H1 (cell line): ENCODE data around the gene PRPF31. TPM values are rescaled to one million over a fixed set of nuclear protein-coding genes. Genes with fewer than 3 reads are reported as not detected.
A peak's percentile ranks its signal among the peaks of the same experiment; 100 is the strongest.

Experiments
- ATF2 ChIP-seq: IDR thresholded peaks from 2 replicates; pipeline ENCODE4 v1.6.1; 2012; ENCODE audit warnings: low read length, inconsistent platforms
- ATF3 ChIP-seq: IDR thresholded peaks from 2 replicates; pipeline ENCODE4 v1.6.1; 2011; ENCODE audit warnings: low read depth, mild to moderate bottlenecking, low read length; ENCODE audit not compliant: insufficient read depth
- BACH1 ChIP-seq: IDR thresholded peaks from 2 replicates; pipeline ENCODE4 v1.6.1; 2012; ENCODE audit warnings: low read length, improper control_type of control experiment
- CBX5 ChIP-seq: fragments of 300-800, 300-1000 bp; sonication (generic); IDR thresholded peaks from 2 replicates; pipeline ENCODE4 v1.7.1; 2016; ENCODE audit warnings: antibody characterized with exemption, low read length, low read depth
- CBX8 ChIP-seq: fragments of 300-800, 300-1000 bp; sonication (generic); IDR thresholded peaks from 2 replicates; pipeline ENCODE4 v1.7.1; 2016; ENCODE audit warnings: low read depth, low read length, borderline replicate concordance
- EGR1 ChIP-seq: IDR thresholded peaks from 2 replicates; pipeline ENCODE4 v1.6.1; 2011; ENCODE audit warnings: low read depth, low read length, borderline replicate concordance
- FOSL1 ChIP-seq: IDR thresholded peaks from 2 replicates; pipeline ENCODE4 v1.6.1; 2011; ENCODE audit warnings: mild to moderate bottlenecking, low read depth, low read length, moderate library complexity; ENCODE audit not compliant: insufficient read depth
- GABPA ChIP-seq: IDR thresholded peaks from 2 replicates; pipeline ENCODE4 v1.6.1; 2011; ENCODE audit warnings: mild to moderate bottlenecking, low read length, moderate library complexity, borderline replicate concordance; ENCODE audit not compliant: insufficient read depth
- HDAC2 ChIP-seq, 2 experiments: fragments of 300-600 bp in 1 of 2; sonication (generic) in 1 of 2; IDR thresholded peaks; 2 replicates each; pipeline ENCODE4 v1.6.1; 2011 to 2012; ENCODE audit warnings: low read depth in 2 of 2, low read length in 2 of 2, mild to moderate bottlenecking in 2 of 2, moderate library complexity in 2 of 2, borderline replicate concordance in 1 of 2, inconsistent platforms in 1 of 2
- HDAC6 ChIP-seq: IDR thresholded peaks from one replicate; pipeline ENCODE4 v1.7.1; 2012; ENCODE audit warnings: low read depth, mild to moderate bottlenecking, inconsistent platforms, low read length, moderate library complexity
- KDM1A ChIP-seq: fragments of 200-600, 300-600 bp; sonication (generic); IDR thresholded peaks from 2 replicates; pipeline ENCODE4 v1.7.1; 2016; ENCODE audit warnings: mild to moderate bottlenecking, low read length, borderline replicate concordance
- POLR2AphosphoS5 ChIP-seq: IDR thresholded peaks from 2 replicates; pipeline ENCODE4 v1.6.1; 2011; ENCODE audit warnings: low read depth, low read length
- POU5F1 ChIP-seq: IDR thresholded peaks from 2 replicates; pipeline ENCODE4 v1.6.1; 2011; ENCODE audit warnings: low read depth, mild to moderate bottlenecking, low read length, moderate library complexity
- RFX5 ChIP-seq: IDR thresholded peaks from 2 replicates; pipeline ENCODE4 v1.6.1; 2011; ENCODE audit warnings: low read depth, low read length, improper control_type of control experiment, borderline replicate concordance
- SIN3A ChIP-seq, 2 experiments: IDR thresholded peaks in 1 of 2; conservative IDR thresholded peaks in 1 of 2; 2 replicates each; pipeline ENCODE4 v1.6.1; 2011 to 2012; ENCODE audit warnings: low read length in 2 of 2, improper control_type of control experiment in 1 of 2, low read depth in 1 of 2, mild to moderate bottlenecking in 1 of 2
- SP2 ChIP-seq: IDR thresholded peaks from 2 replicates; pipeline ENCODE4 v1.6.1; 2012; ENCODE audit warnings: mild to moderate bottlenecking, low read length, inconsistent platforms
- TAF1 ChIP-seq: IDR thresholded peaks from 2 replicates; pipeline ENCODE4 v1.6.1; 2011; ENCODE audit warnings: mild to moderate bottlenecking, low read depth, low read length
- TBP ChIP-seq: IDR thresholded peaks from 2 replicates; pipeline ENCODE4 v1.6.1; 2011; ENCODE audit warnings: low read depth, low read length, improper control_type of control experiment
- USF2 ChIP-seq: IDR thresholded peaks from 2 replicates; pipeline ENCODE4 v1.6.1; 2011; ENCODE audit warnings: low read length, improper control_type of control experiment
- ZNF274 ChIP-seq: IDR thresholded peaks from 2 replicates; pipeline ENCODE4 v1.7.0; 2012; ENCODE audit warnings: low read length, borderline replicate concordance; ENCODE audit errors: extremely low read depth
- polyA plus RNA-seq, 7 experiments: library from polyadenylated mRNA; depleted of rRNA in 3 of 7; stranded (reverse) in 5 of 7; unstranded in 2 of 7; fragments of >200 nt in 5 of 7; fragments of 200-250 nt in 2 of 7; gene quantifications; 1 replicate in 5 of 7; 2 replicates in 1 of 7; 4 replicates in 1 of 7; pipeline versions ENCODE4 v1.2.1 to v1.2.3, GENCODE V29; 2011 to 2013; ENCODE audit warnings: missing spikeins in 2 of 7, mixed read lengths in 2 of 7
- total RNA-seq: library from RNA; stranded (reverse); fragmentation: NEBNext Ultra II Directional; extraction: Animal tissue kit (Norgen Biotek cat#: 25700); gene quantifications from 2 replicates; pipeline ENCODE4 v1.2.1, GENCODE V29; 2021

The PRPF31 gene
- total and polyA plus RNA-seq, 2 of the 8 experiments (the other 6 are each of a cell fraction or from before 2014, with no cell fraction given) = 51.1 to 97.4 TPM

GRCh38 chr19:54102421-54103169, 13.0 kb upstream of the PRPF31 start, which contains the start of gene NDUFA3 (continued):
- TF ChIP-seq CBX8 (no peak), SIN3A (conservative IDR thresholded peaks at IDR 0.05 in 1 of 2, IDR thresholded peaks at IDR 0.05 in 1 of 2; ENCODE audit: low read depth in 1 of 2, low read length in 2 of 2) (peak in 1 of 2 experiments; percentile 91; a peak in 2 of 4 replicates), BACH1 (no peak), HDAC2 (IDR thresholded peaks at IDR 0.05; ENCODE audit: borderline replicate concordance in 1 of 2, low read depth in 2 of 2, low read length in 2 of 2) (peak in 1 of 2 experiments; percentile 99; a peak in 3 of 4 replicates), SP2 (no peak), ATF2 (no peak), RFX5 (no peak), POLR2AphosphoS5 (peak; percentile 73; the same call in 1 of the 2 replicates), USF2 (no peak), POU5F1 (no peak), FOSL1 (no peak), TAF1 (peak; percentile 86), KDM1A (peak; percentile 100), ZNF274 (no peak), CBX5 (no peak), GABPA (no peak), EGR1 (no peak), TBP (peak; percentile 62), HDAC6 (no peak), ATF3 (peak; percentile 70; the same call in 1 of the 2 replicates)
